Endothelial cell of umbilical vein (primary cell): Measurements from ENCODE around the gene ESYT3. TPM values are rescaled to one million over a fixed set of nuclear protein-coding genes. Genes with fewer than 3 reads are reported as not detected.

ENCODE experiments used
- BruUV-seq: library from RNA; stranded (reverse); fragments of 400-500 nt; replicated peaks from 2 replicates; lab custom pipeline; 2021; lab: Mats Ljungman, UMichigan
- CTCF ChIA-PET: fragments of 300-600, 350-600 bp; sonication (Branson Sonifier 250); formaldehyde crosslinking; loops from one replicate; lab custom pipeline; 2021; ENCODE audit warnings: antibody characterized with exemption, inconsistent platforms; lab: Charles Lee
- POLR2A ChIA-PET: fragments of 300-600, 350-600 bp; sonication (Branson Sonifier 250); formaldehyde crosslinking; loops from one replicate; lab custom pipeline; 2021; ENCODE audit warnings: antibody characterized with exemption, inconsistent platforms; lab: Charles Lee
- DNase-seq: peaks from one replicate; pipeline ENCODE4 v3.0.0-alpha.2; 2011; ENCODE audit warnings: low read depth, low spot score
- FAIRE-seq: peaks from 2 replicates; lab custom pipeline; 2011; peaks lifted over from hg19 to GRCh38; lab: Jason Lieb, UNC
- H2AFZ ChIP-seq: 2 replicates; pipeline ENCODE4 v1.6.0; 2012; ENCODE audit warnings: low read depth, low read length, control low read depth, inconsistent platforms
- H3K27ac ChIP-seq: 2 replicates; pipeline ENCODE4 v1.5.1; 2011; ENCODE audit warnings: low read depth, mild to moderate bottlenecking, control low read depth, low read length, moderate library complexity; ENCODE audit not compliant: insufficient read depth
- H3K27me3 ChIP-seq, 2 experiments: 2 replicates each; pipeline versions ENCODE4 v1.6.0 to v1.6.1; 2011; ENCODE audit warnings: low read length in 2 of 2, mixed read lengths in 1 of 2; ENCODE audit not compliant: control insufficient read depth in 2 of 2, insufficient read depth in 2 of 2
- H3K36me3 ChIP-seq, 2 experiments: 2 replicates in 1 of 2; 3 replicates in 1 of 2; pipeline ENCODE4 v1.5.1; 2011; ENCODE audit warnings: low read length in 2 of 2, mild to moderate bottlenecking in 1 of 2, moderate library complexity in 1 of 2; ENCODE audit not compliant: control insufficient read depth in 2 of 2, insufficient read depth in 2 of 2; ENCODE audit errors: extremely low read depth in 1 of 2
- H3K4me1 ChIP-seq: 3 replicates; pipeline ENCODE4 v1.5.1; 2011; ENCODE audit warnings: mild to moderate bottlenecking, low read length; ENCODE audit not compliant: control insufficient read depth, insufficient read depth; ENCODE audit errors: extremely low read depth
- H3K4me2 ChIP-seq: 2 replicates; pipeline ENCODE4 v1.6.1; 2011; ENCODE audit warnings: low read length, control low read depth, mixed read lengths; ENCODE audit not compliant: insufficient read depth
- H3K4me3 ChIP-seq, 3 experiments: fragments of 200-600 bp in 1 of 3; sonication (generic), shearing (Covaris generic) in 1 of 3; replicated peaks in 1 of 3; 2 replicates each; pipeline ENCODE4 v1.5.1; 2011 to 2016; ENCODE audit warnings: control low read depth in 3 of 3, low read length in 3 of 3, mild to moderate bottlenecking in 2 of 3, inconsistent platforms in 1 of 3, low read depth in 1 of 3, moderate library complexity in 1 of 3; ENCODE audit not compliant: insufficient read depth in 1 of 3
- H3K79me2 ChIP-seq: 2 replicates; pipeline ENCODE4 v1.6.0; 2012; ENCODE audit warnings: low read length, inconsistent platforms; ENCODE audit not compliant: control insufficient read depth, insufficient read depth
- H3K9ac ChIP-seq: replicated peaks from 2 replicates; pipeline ENCODE3; 2011; ENCODE audit warnings: low read length, control low read depth; ENCODE audit not compliant: insufficient read depth; ENCODE audit errors: extremely low read depth
- H3K9me1 ChIP-seq: replicated peaks from 3 replicates; pipeline ENCODE4 v1.6.0; 2011; ENCODE audit warnings: mild to moderate bottlenecking, low read length; ENCODE audit not compliant: control insufficient read depth, insufficient read depth; ENCODE audit errors: extremely low read depth
- H3K9me3 ChIP-seq: replicated peaks from 2 replicates; pipeline ENCODE4 v1.5.1; 2012; ENCODE audit warnings: low read length, inconsistent platforms; ENCODE audit not compliant: control insufficient read depth, insufficient read depth
- H4K20me1 ChIP-seq: replicated peaks from 2 replicates; pipeline ENCODE3; 2011; ENCODE audit warnings: mild to moderate bottlenecking, low read length; ENCODE audit not compliant: control insufficient read depth, insufficient read depth; ENCODE audit errors: extremely low read depth
- CTCF ChIP-seq, 2 donors: IDR thresholded peaks; 1 replicate in 1 of 2; 2 replicates in 1 of 2; pipeline ENCODE4 v1.5.1; 2011; ENCODE audit warnings: low read length in 2 of 2, mild to moderate bottlenecking in 2 of 2, moderate library complexity in 2 of 2, control low read depth in 1 of 2, inconsistent platforms in 1 of 2, low read depth in 1 of 2; ENCODE audit not compliant: insufficient read depth in 1 of 2; ENCODE audit errors: extremely low read depth in 1 of 2
- EZH2 ChIP-seq: IDR thresholded peaks from 2 replicates; pipeline ENCODE4 v1.6.1; 2012; ENCODE audit warnings: borderline replicate concordance, low read depth, mild to moderate bottlenecking, moderate library complexity, low read length, inconsistent platforms; ENCODE audit not compliant: severe bottlenecking
- FOS ChIP-seq: IDR thresholded peaks from 2 replicates; pipeline ENCODE4 v1.6.1; 2011; ENCODE audit warnings: mild to moderate bottlenecking, low read length, moderate library complexity, borderline replicate concordance; ENCODE audit not compliant: insufficient read depth
- GATA2 ChIP-seq: IDR thresholded peaks from 2 replicates; pipeline ENCODE4 v1.7.0; 2011; ENCODE audit warnings: low read depth, mild to moderate bottlenecking, moderate library complexity, mixed read lengths, low read length; ENCODE audit not compliant: insufficient read length, insufficient read depth
- JUN ChIP-seq: IDR thresholded peaks from 2 replicates; pipeline ENCODE4 v1.6.1; 2011; ENCODE audit warnings: borderline replicate concordance, low read depth; ENCODE audit not compliant: insufficient read length, insufficient read depth
- MAX ChIP-seq: IDR thresholded peaks from 2 replicates; pipeline ENCODE4 v1.6.1; 2011; ENCODE audit not compliant: insufficient read depth, insufficient read length
- MYC ChIP-seq: IDR thresholded peaks from one replicate; pipeline ENCODE4 v1.6.1; 2011; ENCODE audit warnings: mild to moderate bottlenecking, low read depth, low read length
- POLR2A ChIP-seq: IDR thresholded peaks from 2 replicates; pipeline ENCODE4 v1.6.1; 2012; ENCODE audit warnings: low read depth, mild to moderate bottlenecking, control low read depth, low read length
- POLR2AphosphoS5 ChIP-seq: IDR thresholded peaks from 2 replicates; pipeline ENCODE4 v1.6.1; 2012; ENCODE audit warnings: low read depth, mild to moderate bottlenecking, control low read depth, low read length, moderate library complexity; ENCODE audit not compliant: insufficient read depth
- dilution Hi-C: fragments of 300-500 bp; cut with MboI; formaldehyde crosslinking; loops from one replicate; pipeline ENCODE4 v1.15.0; 2019; ENCODE audit warnings: low sequenced_read_pairs; ENCODE audit not compliant: extremely low pct_ligation_motif_present
- intact Hi-C: fragments of 100-400 bp; cut with micrococcal nuclease; formaldehyde crosslinking; loops from one replicate; pipeline ENCODE4 v1.10.0; 2022
- polyA plus RNA-seq, 4 experiments: library from polyadenylated mRNA; depleted of rRNA in 3 of 4; stranded (reverse) in 3 of 4; unstranded in 1 of 4; fragments of >200 nt; gene quantifications; 2 replicates each; pipeline versions ENCODE4 v1.2.1 to v1.2.3, GENCODE V29; 2011 to 2012; ENCODE audit warnings: missing spikeins in 1 of 4
- total RNA-seq: library from RNA; stranded (reverse); gene quantifications from 2 replicates; pipeline ENCODE4 v1.2.3, GENCODE V29; 2021

The ESYT3 gene
- total and polyA plus RNA-seq, 2 donors (not counting 3 experiments of a cell fraction or from before 2014, with no cell fraction given) = not detected

GRCh38 chr3:138511945-138512344, 77.5 kb downstream of the ESYT3 start:
- CTCF ChIA-PET = interaction anchor here (1.8 kb wide), 1 partner anchor 404 kb away, joined by 8 read pairs; no protein-coding TSS in a partner anchor
- H3K9ac ChIP-seq = no peak overlapping the region

More at GRCh38 chr3:138511945-138512344, 77.5 kb downstream of the ESYT3 start:
- intact Hi-C loops = no loop called here
- Histone ChIP-seq H3K4me3 (no peak overlapping the region), H3K36me3 (no peaks in the 10 kb centered on the region), H3K27me3 (no peaks in the 10 kb centered on the region), H4K20me1 (no peaks in the 10 kb centered on the region), H3K27ac (no peak overlapping the region), H3K9me3 (no peaks in the 10 kb centered on the region), H3K4me1 (no peaks in the 10 kb centered on the region), H3K79me2 (no peaks in the 10 kb centered on the region), H2AFZ (no peak overlapping the region), H3K9me1 (no peaks in the 10 kb centered on the region), H3K4me2 (no peak overlapping the region)
- TF ChIP-seq MAX (no peak), GATA2 (no peak), MYC (no peak), EZH2 (no peak), FOS (no peak), POLR2AphosphoS5 (no peak), POLR2A (no peak), JUN (no peak), CTCF (IDR thresholded peaks at IDR 0.05; ENCODE audit: extremely low read depth in 1 of 2, insufficient read depth in 1 of 2, low read depth in 1 of 2, low read length in 2 of 2) (no peak)
- no TSS peak for BruUV-seq
- dilution Hi-C loops = no loop called here
- POLR2A ChIA-PET = no interaction called here
- FAIRE-seq = no peak
- no peak for DNase-seq
